Measurements from ENCODE around the gene PRDX3.

GRCh38 chr10:119132521-119133345, 45.9 kb downstream of the PRDX3 start:
- TF ChIP-seq, protein P1, sequence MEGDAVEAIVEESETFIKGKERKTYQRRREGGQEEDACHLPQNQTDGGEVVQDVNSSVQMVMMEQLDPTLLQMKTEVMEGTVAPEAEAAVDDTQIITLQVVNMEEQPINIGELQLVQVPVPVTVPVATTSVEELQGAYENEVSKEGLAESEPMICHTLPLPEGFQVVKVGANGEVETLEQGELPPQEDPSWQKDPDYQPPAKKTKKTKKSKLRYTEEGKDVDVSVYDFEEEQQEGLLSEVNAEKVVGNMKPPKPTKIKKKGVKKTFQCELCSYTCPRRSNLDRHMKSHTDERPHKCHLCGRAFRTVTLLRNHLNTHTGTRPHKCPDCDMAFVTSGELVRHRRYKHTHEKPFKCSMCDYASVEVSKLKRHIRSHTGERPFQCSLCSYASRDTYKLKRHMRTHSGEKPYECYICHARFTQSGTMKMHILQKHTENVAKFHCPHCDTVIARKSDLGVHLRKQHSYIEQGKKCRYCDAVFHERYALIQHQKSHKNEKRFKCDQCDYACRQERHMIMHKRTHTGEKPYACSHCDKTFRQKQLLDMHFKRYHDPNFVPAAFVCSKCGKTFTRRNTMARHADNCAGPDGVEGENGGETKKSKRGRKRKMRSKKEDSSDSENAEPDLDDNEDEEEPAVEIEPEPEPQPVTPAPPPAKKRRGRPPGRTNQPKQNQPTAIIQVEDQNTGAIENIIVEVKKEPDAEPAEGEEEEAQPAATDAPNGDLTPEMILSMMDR (IDR thresholded peaks at IDR 0.05) = no peak
- TF ChIP-seq POLR2A (IDR thresholded peaks at IDR 0.05) = no peak

Measured in testis (tissue), 2 donors.